Central memory CD4-positive, alpha-beta T cell (primary cell): Measurements from ENCODE around the gene CYGB.
A peak's percentile ranks its signal among the peaks of the same experiment; 100 is the strongest.

Source experiments
- DNase-seq: peaks from one replicate; pipeline ENCODE4 v3.0.0; 2022

The CYGB gene

GRCh38 chr17:76499267-76499667 is 38.2 kb downstream of the CYGB start:
- no peak for DNase-seq

- DNase-seq = no peak
These were observed 38.6 kb downstream of the CYGB start for GRCh38 chr17:76498876-76499251.

GRCh38 chr17:76497979-76498875 is 39.3 kb downstream of the CYGB start:
- no peak for DNase-seq

- DNase-seq = no peak
These were observed 39.9 kb downstream of the CYGB start for GRCh38 chr17:76497699-76497978.

- no peak for DNase-seq
These were observed 41.0 kb downstream of the CYGB start for GRCh38 chr17:76496464-76496863.

GRCh38 chr17:76495663-76496400 is 41.7 kb downstream of the CYGB start:
- no peak for DNase-seq

- DNase-seq = peak; percentile 32
These were observed 43.9 kb downstream of the CYGB start for GRCh38 chr17:76493505-76494167.

GRCh38 chr17:76492989-76493501 is 44.5 kb downstream of the CYGB start:
- DNase-seq = peak; percentile 31

GRCh38 chr17:76492123-76492988 is 45.2 kb downstream of the CYGB start:
- no peak for DNase-seq

- DNase-seq = no peak
These were observed 46.0 kb downstream of the CYGB start for GRCh38 chr17:76491271-76492122.

GRCh38 chr17:76490112-76490710 is 47.3 kb downstream of the CYGB start:
- DNase-seq = no peak

- no peak for DNase-seq
These were observed 49.9 kb downstream of the CYGB start for GRCh38 chr17:76487451-76488192.

- DNase-seq = no peak
These were observed 51.9 kb downstream of the CYGB start for GRCh38 chr17:76485569-76485968.

- DNase-seq = no peak
These were observed 53.2 kb downstream of the CYGB start for GRCh38 chr17:76484228-76484725.

- DNase-seq = no peak
These were observed 56.3 kb downstream of the CYGB start for GRCh38 chr17:76481071-76481655.

GRCh38 chr17:76480632-76481031 is 56.9 kb downstream of the CYGB start:
- no peak for DNase-seq

GRCh38 chr17:76479515-76480060 is 57.9 kb downstream of the CYGB start:
- no peak for DNase-seq

- no peak for DNase-seq
These were observed 58.6 kb downstream of the CYGB start for GRCh38 chr17:76478730-76479514.

- no peak for DNase-seq
These were observed 59.4 kb downstream of the CYGB start for GRCh38 chr17:76478097-76478496.
